WTC11 (cell line): ENCODE measurements around the gene CNP. TPM values are rescaled to one million over a fixed set of nuclear protein-coding genes. Genes with fewer than 3 reads are reported as not detected.

Experiments used
- ATAC-seq: fragments of 200-7000 bp; cut with Tn5 transposase; 2 replicates; pipeline ENCODE4 v1.10.0; 2021; ENCODE audit warnings: mild to moderate bottlenecking, moderate library complexity
- CTCF ChIA-PET: fragments of 300-600 bp; sonication (Branson Sonifier 250); formaldehyde crosslinking; loops from one replicate; lab custom pipeline; 2021; ENCODE audit warnings: antibody characterized with exemption; lab: Charles Lee
- POLR2A ChIA-PET: fragments of 350-600 bp; sonication (Branson Sonifier 250); formaldehyde crosslinking; loops from one replicate; lab custom pipeline; 2021; ENCODE audit warnings: antibody characterized with exemption; lab: Charles Lee
- DNase-seq: peaks from one replicate; pipeline ENCODE4 v3.0.0; 2021; ENCODE audit warnings: low spot score
- H3K27ac Mint-ChIP-seq: 2 replicates; pipeline ENCODE4 v1.8.0; 2021; ENCODE audit warnings: mixed read lengths
- H3K27me3 Mint-ChIP-seq: 2 replicates; pipeline ENCODE4 v1.8.0; 2021; ENCODE audit warnings: low read depth, mild to moderate bottlenecking, moderate library complexity, mixed read lengths
- H3K36me3 Mint-ChIP-seq: 2 replicates; pipeline ENCODE4 v1.8.0; 2021; ENCODE audit warnings: mixed read lengths
- H3K4me1 Mint-ChIP-seq: 2 replicates; pipeline ENCODE4 v1.8.0; 2022; ENCODE audit warnings: mixed read lengths
- H3K4me3 Mint-ChIP-seq: 2 replicates; pipeline ENCODE4 v1.8.0; 2021; ENCODE audit warnings: mild to moderate bottlenecking, moderate library complexity, mixed read lengths
- H3K9me3 Mint-ChIP-seq: 2 replicates; pipeline ENCODE4 v1.8.0; 2021; ENCODE audit warnings: mixed read lengths
- ATF1 ChIP-seq: sonication (generic); formaldehyde crosslinking; IDR thresholded peaks from 2 replicates; pipeline ENCODE4 v1.8.1; 2023; ENCODE audit warnings: mild to moderate bottlenecking, moderate library complexity, missing genetic modification reagents
- ATF6 ChIP-seq: sonication (generic); formaldehyde crosslinking; IDR thresholded peaks from 2 replicates; pipeline ENCODE4 v1.8.1; 2023; ENCODE audit warnings: mild to moderate bottlenecking, missing genetic modification reagents
- CTCF ChIP-seq: fragments of 200-600 bp; IDR thresholded peaks from 2 replicates; pipeline ENCODE4 v1.8.0; 2022; ENCODE audit warnings: antibody characterized with exemption
- ESRRA ChIP-seq: sonication (generic); formaldehyde crosslinking; IDR thresholded peaks from 2 replicates; pipeline ENCODE4 v1.8.1; 2022; ENCODE audit warnings: mild to moderate bottlenecking, missing genetic modification reagents, borderline replicate concordance
- FOXK1 ChIP-seq: sonication (generic); formaldehyde crosslinking; IDR thresholded peaks from 2 replicates; pipeline ENCODE4 v1.8.0; 2022; ENCODE audit warnings: mild to moderate bottlenecking, moderate library complexity, missing genetic modification reagents
- FOXP1 ChIP-seq: sonication (generic); formaldehyde crosslinking; IDR thresholded peaks from 2 replicates; pipeline ENCODE4 v1.8.0; 2022; ENCODE audit warnings: missing genetic modification reagents, mild to moderate bottlenecking, moderate library complexity, borderline replicate concordance
- GABPB1 ChIP-seq: sonication (generic); formaldehyde crosslinking; IDR thresholded peaks from 2 replicates; pipeline ENCODE4 v1.8.1; 2023; ENCODE audit warnings: mild to moderate bottlenecking, missing genetic modification reagents
- GTF2I ChIP-seq: fragments of 250-450 bp; sonication (Bioruptor Pico); conservative IDR thresholded peaks from 2 replicates; pipeline ENCODE4 v1.4.0; 2021; ENCODE audit warnings: mild to moderate bottlenecking
- IRF2 ChIP-seq: sonication (generic); formaldehyde crosslinking; IDR thresholded peaks from 2 replicates; pipeline ENCODE4 v1.8.0; 2022; ENCODE audit warnings: low read depth, missing genetic modification reagents, borderline replicate concordance
- NFE2L1 ChIP-seq: sonication (generic); formaldehyde crosslinking; IDR thresholded peaks from 2 replicates; pipeline ENCODE4 v1.8.1; 2023; ENCODE audit warnings: missing genetic modification reagents
- NFYB ChIP-seq: sonication (generic); formaldehyde crosslinking; conservative IDR thresholded peaks from 2 replicates; pipeline ENCODE4 v1.8.0; 2022; ENCODE audit warnings: low read depth, missing genetic modification reagents
- NR2C2 ChIP-seq: sonication (generic); formaldehyde crosslinking; IDR thresholded peaks from 2 replicates; pipeline ENCODE4 v1.8.0; 2022; ENCODE audit warnings: mild to moderate bottlenecking, missing genetic modification reagents
- PREB ChIP-seq: sonication (generic); formaldehyde crosslinking; IDR thresholded peaks from 2 replicates; pipeline ENCODE4 v1.8.1; 2022; ENCODE audit warnings: mild to moderate bottlenecking, missing genetic modification reagents, moderate library complexity, borderline replicate concordance
- SP1 ChIP-seq: sonication (generic); formaldehyde crosslinking; conservative IDR thresholded peaks from 2 replicates; pipeline ENCODE4 v1.8.1; 2022; ENCODE audit warnings: missing genetic modification reagents
- TEAD1 ChIP-seq: sonication (generic); formaldehyde crosslinking; IDR thresholded peaks from 2 replicates; pipeline ENCODE4 v1.8.0; 2022; ENCODE audit warnings: mild to moderate bottlenecking, missing genetic modification reagents
- ZBTB21 ChIP-seq: sonication (generic); formaldehyde crosslinking; IDR thresholded peaks from 2 replicates; pipeline ENCODE4 v1.8.1; 2023; ENCODE audit warnings: mild to moderate bottlenecking, missing genetic modification reagents, borderline replicate concordance
- ZNF219 ChIP-seq: sonication (generic); formaldehyde crosslinking; IDR thresholded peaks from 2 replicates; pipeline ENCODE4 v1.8.0; 2023; ENCODE audit warnings: missing genetic modification reagents, mild to moderate bottlenecking, borderline replicate concordance
- ZNF232 ChIP-seq: sonication (generic); formaldehyde crosslinking; IDR thresholded peaks from 2 replicates; pipeline ENCODE4 v1.8.0; 2022; ENCODE audit warnings: mild to moderate bottlenecking, missing genetic modification reagents
- ZNF317 ChIP-seq: sonication (generic); formaldehyde crosslinking; IDR thresholded peaks from 2 replicates; pipeline ENCODE4 v1.8.1; 2023; ENCODE audit warnings: low read depth, mild to moderate bottlenecking, moderate library complexity, missing genetic modification reagents, borderline replicate concordance
- ZNF423 ChIP-seq: fragments of 250-450 bp; sonication (Bioruptor Pico); IDR thresholded peaks from 2 replicates; pipeline ENCODE4 v2.1.2; 2022; ENCODE audit warnings: mild to moderate bottlenecking, moderate library complexity
- total RNA-seq: library from RNA; stranded (reverse); gene quantifications from 3 replicates; pipeline ENCODE4 v1.2.3, GENCODE V29; 2021
- TF ChIP-seq, protein P1 (sequence below): fragments of 250-450 bp; sonication (Bioruptor Pico); IDR thresholded peaks from 2 replicates; pipeline ENCODE4 v1.9.0; 2021; ENCODE audit warnings: mild to moderate bottlenecking, borderline replicate concordance
- TF ChIP-seq, protein P2 (sequence below): sonication (generic); formaldehyde crosslinking; IDR thresholded peaks from 2 replicates; pipeline ENCODE4 v1.8.0; 2022; ENCODE audit warnings: mild to moderate bottlenecking, missing genetic modification reagents
- TF ChIP-seq, protein P3 (sequence below): sonication (generic); formaldehyde crosslinking; IDR thresholded peaks from 2 replicates; pipeline ENCODE4 v1.8.1; 2022; ENCODE audit warnings: low read depth, missing genetic modification reagents, borderline replicate concordance

CNP gene
- total RNA-seq, 1 experiment from 2014 or later, result 52.5 TPM

GRCh38 chr17:42016941-42017865, 50.6 kb downstream of the CNP start, which contains the start of gene DNAJC7 (continued):
- TF ChIP-seq, protein P1, sequence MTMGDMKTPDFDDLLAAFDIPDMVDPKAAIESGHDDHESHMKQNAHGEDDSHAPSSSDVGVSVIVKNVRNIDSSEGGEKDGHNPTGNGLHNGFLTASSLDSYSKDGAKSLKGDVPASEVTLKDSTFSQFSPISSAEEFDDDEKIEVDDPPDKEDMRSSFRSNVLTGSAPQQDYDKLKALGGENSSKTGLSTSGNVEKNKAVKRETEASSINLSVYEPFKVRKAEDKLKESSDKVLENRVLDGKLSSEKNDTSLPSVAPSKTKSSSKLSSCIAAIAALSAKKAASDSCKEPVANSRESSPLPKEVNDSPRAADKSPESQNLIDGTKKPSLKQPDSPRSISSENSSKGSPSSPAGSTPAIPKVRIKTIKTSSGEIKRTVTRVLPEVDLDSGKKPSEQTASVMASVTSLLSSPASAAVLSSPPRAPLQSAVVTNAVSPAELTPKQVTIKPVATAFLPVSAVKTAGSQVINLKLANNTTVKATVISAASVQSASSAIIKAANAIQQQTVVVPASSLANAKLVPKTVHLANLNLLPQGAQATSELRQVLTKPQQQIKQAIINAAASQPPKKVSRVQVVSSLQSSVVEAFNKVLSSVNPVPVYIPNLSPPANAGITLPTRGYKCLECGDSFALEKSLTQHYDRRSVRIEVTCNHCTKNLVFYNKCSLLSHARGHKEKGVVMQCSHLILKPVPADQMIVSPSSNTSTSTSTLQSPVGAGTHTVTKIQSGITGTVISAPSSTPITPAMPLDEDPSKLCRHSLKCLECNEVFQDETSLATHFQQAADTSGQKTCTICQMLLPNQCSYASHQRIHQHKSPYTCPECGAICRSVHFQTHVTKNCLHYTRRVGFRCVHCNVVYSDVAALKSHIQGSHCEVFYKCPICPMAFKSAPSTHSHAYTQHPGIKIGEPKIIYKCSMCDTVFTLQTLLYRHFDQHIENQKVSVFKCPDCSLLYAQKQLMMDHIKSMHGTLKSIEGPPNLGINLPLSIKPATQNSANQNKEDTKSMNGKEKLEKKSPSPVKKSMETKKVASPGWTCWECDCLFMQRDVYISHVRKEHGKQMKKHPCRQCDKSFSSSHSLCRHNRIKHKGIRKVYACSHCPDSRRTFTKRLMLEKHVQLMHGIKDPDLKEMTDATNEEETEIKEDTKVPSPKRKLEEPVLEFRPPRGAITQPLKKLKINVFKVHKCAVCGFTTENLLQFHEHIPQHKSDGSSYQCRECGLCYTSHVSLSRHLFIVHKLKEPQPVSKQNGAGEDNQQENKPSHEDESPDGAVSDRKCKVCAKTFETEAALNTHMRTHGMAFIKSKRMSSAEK (CRISPR knock-in tag), result no peak
- TF ChIP-seq ZNF423, result peak; percentile 95
- TF ChIP-seq ZNF219 (CRISPR knock-in tag), result no peak
- peak; percentile 84 for TF ChIP-seq SP1 (CRISPR knock-in tag)
- TF ChIP-seq ZNF232 (CRISPR knock-in tag), result no peak; the same call in 1 of the 2 replicates
- peak; percentile 88 for TF ChIP-seq GABPB1 (CRISPR knock-in tag)
- TF ChIP-seq FOXK1, result peak; percentile 56; the same call in 1 of the 2 replicates
- TF ChIP-seq ZNF317, result 0 out of 2 replicates have a peak, but pooled peaks have one; percentile 6
- 0 out of 2 replicates have a peak, but pooled peaks have one; percentile 51 for TF ChIP-seq NFE2L1 (CRISPR knock-in tag)
- TF ChIP-seq ZBTB21, result 0 out of 2 replicates have a peak, but pooled peaks have one; percentile 17
- peak; percentile 24; the same call in 1 of the 2 replicates for TF ChIP-seq PREB (CRISPR knock-in tag)
- TF ChIP-seq, protein P2, sequence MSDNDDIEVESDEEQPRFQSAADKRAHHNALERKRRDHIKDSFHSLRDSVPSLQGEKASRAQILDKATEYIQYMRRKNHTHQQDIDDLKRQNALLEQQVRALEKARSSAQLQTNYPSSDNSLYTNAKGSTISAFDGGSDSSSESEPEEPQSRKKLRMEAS, result peak; percentile 77
- no peak for TF ChIP-seq IRF2 (CRISPR knock-in tag)
- TF ChIP-seq FOXP1 (CRISPR knock-in tag), result peak; percentile 83; the same call in 1 of the 2 replicates

DNA sequence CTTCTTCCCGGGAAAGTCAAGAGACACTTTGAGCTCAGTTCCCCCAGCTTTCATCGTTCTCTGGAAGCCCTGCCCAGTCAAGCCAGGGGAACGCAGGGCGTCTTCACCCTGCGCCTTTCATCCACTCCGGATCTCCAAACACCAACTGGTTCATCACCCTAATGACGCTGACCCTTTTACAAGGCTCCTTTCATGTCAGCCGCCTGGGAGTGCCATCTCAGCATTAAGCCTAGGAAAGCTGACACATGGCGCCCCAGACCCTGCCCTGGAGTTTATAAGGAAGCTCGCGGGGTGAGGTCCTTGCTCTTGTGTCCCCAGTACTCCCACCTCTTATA, 51.2 kb downstream of the CNP start:
- H3K9me3 Mint-ChIP-seq, result 0 out of 2 replicates have a peak, but pooled peaks cover 4% of the 10 kb centered on the region
- peak overlapping the region; percentile 98 for H3K27ac Mint-ChIP-seq
- peak overlapping the region; percentile 95 for H3K4me3 Mint-ChIP-seq
- H3K27me3 Mint-ChIP-seq, result no peaks in the 10 kb centered on the region
- H3K4me1 Mint-ChIP-seq, result peaks cover 47% of the 10 kb centered on the region
- ATAC-seq (peak; percentile 6), DNase-seq (no peak)
- ChIA-PET CTCF (interaction anchor here (0.6 to 6.8 kb wide), 26 partner anchors 9 to 510 kb away, joined by 3 to 108 read pairs (median 4); partner anchors contain the start of genes C17orf113, CNP, DHX58 and GHDC), POLR2A (interaction anchor here (0.7 to 3.1 kb wide), 11 partner anchors 9 to 233 kb away, joined by 3 to 13 read pairs (median 6); partner anchors contain the start of genes ACLY, ODAD4 and ZNF385C)
- peaks cover 15% of the 10 kb centered on the region for H3K36me3 Mint-ChIP-seq
- no peak for TF ChIP-seq NR2C2 (CRISPR knock-in tag)
- TF ChIP-seq GTF2I (CRISPR knock-in tag), result no peak
- no peak for TF ChIP-seq FOXK1
- no peak for TF ChIP-seq ATF6 (CRISPR knock-in tag)
- TF ChIP-seq ZNF232 (CRISPR knock-in tag), result no peak
- TF ChIP-seq, protein P3, sequence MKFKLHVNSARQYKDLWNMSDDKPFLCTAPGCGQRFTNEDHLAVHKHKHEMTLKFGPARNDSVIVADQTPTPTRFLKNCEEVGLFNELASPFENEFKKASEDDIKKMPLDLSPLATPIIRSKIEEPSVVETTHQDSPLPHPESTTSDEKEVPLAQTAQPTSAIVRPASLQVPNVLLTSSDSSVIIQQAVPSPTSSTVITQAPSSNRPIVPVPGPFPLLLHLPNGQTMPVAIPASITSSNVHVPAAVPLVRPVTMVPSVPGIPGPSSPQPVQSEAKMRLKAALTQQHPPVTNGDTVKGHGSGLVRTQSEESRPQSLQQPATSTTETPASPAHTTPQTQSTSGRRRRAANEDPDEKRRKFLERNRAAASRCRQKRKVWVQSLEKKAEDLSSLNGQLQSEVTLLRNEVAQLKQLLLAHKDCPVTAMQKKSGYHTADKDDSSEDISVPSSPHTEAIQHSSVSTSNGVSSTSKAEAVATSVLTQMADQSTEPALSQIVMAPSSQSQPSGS (CRISPR knock-in tag), result no peak
- TF ChIP-seq ATF1 (CRISPR knock-in tag), result no peak
- TF ChIP-seq NFYB, result no peak
- TF ChIP-seq ESRRA, result no peak
- no peak for TF ChIP-seq TEAD1 (CRISPR knock-in tag)
- TF ChIP-seq CTCF, result no peak
